Stimulated activated naive CD4-positive, alpha-beta T cell treated with Interleukin-2 at 50 U/mL for 16 hours (primary cell): ENCODE data around the gene FUBP3.

Experiments
- DNase-seq: peaks from one replicate; lab custom pipeline; 2025; lab: John Stamatoyannopoulos, UW

FUBP3 gene

GRCh38 chr9:130607640-130608420 lies 28.5 kb downstream of the FUBP3 start:
- DNase-seq, result no peak

- DNase-seq, result no peak
Measured at GRCh38 chr9:130608554-130609134, 29.3 kb downstream of the FUBP3 start.

- DNase-seq, result no peak
Measured at GRCh38 chr9:130609163-130609562, 29.8 kb downstream of the FUBP3 start.

- DNase-seq, result no peak
Measured at GRCh38 chr9:130610862-130611707, 31.7 kb downstream of the FUBP3 start.

GRCh38 chr9:130616451-130616850 lies 37.1 kb downstream of the FUBP3 start:
- DNase-seq, result no peak

GRCh38 chr9:130623466-130623865 lies 44.1 kb downstream of the FUBP3 start:
- DNase-seq, result no peak

GRCh38 chr9:130624154-130624553 lies 44.8 kb downstream of the FUBP3 start:
- no peak for DNase-seq

- DNase-seq, result no peak
Measured at GRCh38 chr9:130626249-130626996, 47.0 kb downstream of the FUBP3 start.

- no peak for DNase-seq
Measured at GRCh38 chr9:130627051-130627450, 47.7 kb downstream of the FUBP3 start.

GRCh38 chr9:130627896-130628792 lies 48.8 kb downstream of the FUBP3 start:
- DNase-seq, result no peak

- no peak for DNase-seq
Measured at GRCh38 chr9:130629443-130630070, 50.2 kb downstream of the FUBP3 start.

GRCh38 chr9:130630071-130630450 lies 50.7 kb downstream of the FUBP3 start:
- DNase-seq, result no peak

GRCh38 chr9:130630506-130631330 lies 51.3 kb downstream of the FUBP3 start:
- DNase-seq, result no peak

GRCh38 chr9:130631331-130632080 lies 52.1 kb downstream of the FUBP3 start:
- DNase-seq, result no peak

GRCh38 chr9:130632081-130632710 lies 52.8 kb downstream of the FUBP3 start:
- DNase-seq, result no peak

- no peak for DNase-seq
Measured at GRCh38 chr9:130632841-130633240, 53.5 kb downstream of the FUBP3 start.

GRCh38 chr9:130633336-130634190 lies 54.2 kb downstream of the FUBP3 start:
- DNase-seq, result no peak
